Measurements from ENCODE around the gene DOCK8. TPM values are rescaled to one million over a fixed set of nuclear protein-coding genes. Genes with fewer than 3 reads are reported as not detected.

DOCK8 gene
- total RNA-seq, 2 experiments from 2014 or later: 163 to 166 TPM

GRCh38 chr9:219670-220365 is 5.2 kb downstream of the DOCK8 start:
- Mint-ChIP-seq H3K9me3 (no peaks in the 10 kb centered on the region), H3K27ac (no peak overlapping the region), H3K4me3 (no peak overlapping the region), H3K4me1 (ENCODE audit: low read depth) (peaks cover 17% of the 10 kb centered on the region), H3K27me3 (peaks cover 15% of the 10 kb centered on the region), H3K36me3 (ENCODE audit: low read depth) (no peaks in the 10 kb centered on the region)
- intact Hi-C loops (cut with micrococcal nuclease): no loop called here
- ChIA-PET POLR2A (interaction anchor here (0.6 kb wide), 1 partner anchor 47 kb away, joined by 5 read pairs; no protein-coding TSS in a partner anchor), CTCF (no interaction called here)
- no peak for TF ChIP-seq CTCF (IDR thresholded peaks at IDR 0.05)
- DNase-seq (no peak), ATAC-seq (no peak)

- H3K9me3 Mint-ChIP-seq: no peaks in the 10 kb centered on the region
- POLR2A ChIA-PET: interaction anchor here (0.6 to 0.9 kb wide), 2 partner anchors 16 to 20 kb away, joined by 3 read pairs; no protein-coding TSS in a partner anchor
- ATAC-seq (no peak), DNase-seq (no peak)
- peaks cover 11% of the 10 kb centered on the region for H3K4me1 Mint-ChIP-seq (ENCODE audit: low read depth)
- H3K4me3 Mint-ChIP-seq: no peak overlapping the region
- no peak overlapping the region for H3K27ac Mint-ChIP-seq
- intact Hi-C loops (cut with micrococcal nuclease): no loop called here
- peaks cover 2% of the 10 kb centered on the region for H3K27me3 Mint-ChIP-seq
- CTCF ChIA-PET: interaction anchor here (0.9 kb wide), 1 partner anchor 14 kb away, joined by 3 read pairs; no protein-coding TSS in a partner anchor
- H3K36me3 Mint-ChIP-seq (ENCODE audit: low read depth): no peaks in the 10 kb centered on the region
- TF ChIP-seq CTCF (IDR thresholded peaks at IDR 0.05): no peak
Measured at GRCh38 chr9:221989-222776, 7.5 kb downstream of the DOCK8 start.

GRCh38 chr9:223152-223551 is 8.5 kb downstream of the DOCK8 start:
- no peaks in the 10 kb centered on the region for H3K36me3 Mint-ChIP-seq (ENCODE audit: low read depth)
- H3K27me3 Mint-ChIP-seq: no peaks in the 10 kb centered on the region
- ChIA-PET CTCF (interaction anchor here (0.9 kb wide), 1 partner anchor 15 kb away, joined by 3 read pairs; no protein-coding TSS in a partner anchor), POLR2A (interaction anchor here (0.9 kb wide), 1 partner anchor 15 kb away, joined by 3 read pairs; no protein-coding TSS in a partner anchor)
- intact Hi-C loops (cut with micrococcal nuclease): no loop called here
- ATAC-seq (no peak), DNase-seq (no peak)
- TF ChIP-seq CTCF (IDR thresholded peaks at IDR 0.05): no peak
- H3K4me3 Mint-ChIP-seq: no peak overlapping the region
- H3K27ac Mint-ChIP-seq: no peak overlapping the region
- peaks cover 11% of the 10 kb centered on the region for H3K4me1 Mint-ChIP-seq (ENCODE audit: low read depth)
- no peaks in the 10 kb centered on the region for H3K9me3 Mint-ChIP-seq

- no peak for ATAC-seq
- no peak for TF ChIP-seq CTCF (IDR thresholded peaks at IDR 0.05)
- Mint-ChIP-seq H3K4me3 (no peak overlapping the region), H3K27ac (no peak overlapping the region), H3K9me3 (no peaks in the 10 kb centered on the region), H3K4me1 (ENCODE audit: low read depth) (peaks cover 11% of the 10 kb centered on the region), H3K36me3 (ENCODE audit: low read depth) (no peaks in the 10 kb centered on the region), H3K27me3 (no peaks in the 10 kb centered on the region)
- DNase-seq: no peak
- intact Hi-C loops (cut with micrococcal nuclease): no loop called here
- CTCF ChIA-PET: interaction anchor here (0.6 kb wide), 1 partner anchor 82 kb away, joined by 3 read pairs; no protein-coding TSS in a partner anchor
- POLR2A ChIA-PET: interaction anchor here (2.2 kb wide), 1 partner anchor 8 kb away, joined by 7 read pairs; no protein-coding TSS in a partner anchor
Measured at GRCh38 chr9:224026-224425, 9.4 kb downstream of the DOCK8 start.
